Measurements from ENCODE around the gene CHCHD1.

DNA sequence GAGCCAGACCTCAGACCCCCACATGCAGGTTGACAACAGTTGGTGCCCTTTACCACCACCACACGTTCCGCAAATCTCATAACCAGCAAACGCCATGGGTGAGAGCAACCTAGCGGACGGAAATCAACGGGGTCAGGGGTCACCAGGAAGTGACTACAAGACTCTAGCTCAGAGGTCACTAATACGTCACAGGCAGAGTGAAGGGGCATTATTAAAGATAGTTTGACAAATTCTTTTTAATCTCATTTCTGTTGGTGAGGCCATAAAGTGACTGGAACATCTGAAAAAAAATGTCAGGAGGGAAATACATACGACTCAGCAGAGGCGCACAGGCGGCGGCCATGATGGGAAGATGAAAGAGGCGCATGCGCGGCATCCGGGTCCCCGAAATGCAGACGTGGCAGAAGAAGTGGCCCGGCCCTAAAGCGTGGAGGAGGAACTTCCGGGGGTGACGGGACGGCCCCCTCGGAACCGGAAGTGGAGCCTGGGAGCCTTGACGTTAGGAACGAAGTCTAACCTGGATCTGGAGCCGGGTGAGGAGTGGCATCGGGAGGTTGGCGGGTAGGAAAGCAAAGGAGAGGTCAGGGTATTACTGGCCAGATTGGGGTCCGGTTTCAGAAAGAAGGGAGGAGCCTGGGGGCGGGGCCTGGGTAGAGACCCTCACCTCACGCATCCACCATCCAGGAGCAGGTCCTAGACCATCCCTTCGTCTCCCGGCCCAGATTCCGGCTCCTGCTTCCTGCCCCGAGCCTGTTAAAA, 37.8 kb upstream of the CHCHD1 start, which contains the start of gene SEC24C:
- TF ChIP-seq, protein P1, sequence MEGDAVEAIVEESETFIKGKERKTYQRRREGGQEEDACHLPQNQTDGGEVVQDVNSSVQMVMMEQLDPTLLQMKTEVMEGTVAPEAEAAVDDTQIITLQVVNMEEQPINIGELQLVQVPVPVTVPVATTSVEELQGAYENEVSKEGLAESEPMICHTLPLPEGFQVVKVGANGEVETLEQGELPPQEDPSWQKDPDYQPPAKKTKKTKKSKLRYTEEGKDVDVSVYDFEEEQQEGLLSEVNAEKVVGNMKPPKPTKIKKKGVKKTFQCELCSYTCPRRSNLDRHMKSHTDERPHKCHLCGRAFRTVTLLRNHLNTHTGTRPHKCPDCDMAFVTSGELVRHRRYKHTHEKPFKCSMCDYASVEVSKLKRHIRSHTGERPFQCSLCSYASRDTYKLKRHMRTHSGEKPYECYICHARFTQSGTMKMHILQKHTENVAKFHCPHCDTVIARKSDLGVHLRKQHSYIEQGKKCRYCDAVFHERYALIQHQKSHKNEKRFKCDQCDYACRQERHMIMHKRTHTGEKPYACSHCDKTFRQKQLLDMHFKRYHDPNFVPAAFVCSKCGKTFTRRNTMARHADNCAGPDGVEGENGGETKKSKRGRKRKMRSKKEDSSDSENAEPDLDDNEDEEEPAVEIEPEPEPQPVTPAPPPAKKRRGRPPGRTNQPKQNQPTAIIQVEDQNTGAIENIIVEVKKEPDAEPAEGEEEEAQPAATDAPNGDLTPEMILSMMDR (conservative IDR thresholded peaks at IDR 0.05), result no peak
- TF ChIP-seq EZH2 (IDR thresholded peaks at IDR 0.05; ENCODE audit: low read depth), result no peak
